ENCODE measurements around the gene PDHX. TPM values are rescaled to one million over a fixed set of nuclear protein-coding genes. Genes with fewer than 3 reads are reported as not detected.

The PDHX gene
- total RNA-seq, 1 donor from 2014 or later: 26.5 TPM

DNA sequence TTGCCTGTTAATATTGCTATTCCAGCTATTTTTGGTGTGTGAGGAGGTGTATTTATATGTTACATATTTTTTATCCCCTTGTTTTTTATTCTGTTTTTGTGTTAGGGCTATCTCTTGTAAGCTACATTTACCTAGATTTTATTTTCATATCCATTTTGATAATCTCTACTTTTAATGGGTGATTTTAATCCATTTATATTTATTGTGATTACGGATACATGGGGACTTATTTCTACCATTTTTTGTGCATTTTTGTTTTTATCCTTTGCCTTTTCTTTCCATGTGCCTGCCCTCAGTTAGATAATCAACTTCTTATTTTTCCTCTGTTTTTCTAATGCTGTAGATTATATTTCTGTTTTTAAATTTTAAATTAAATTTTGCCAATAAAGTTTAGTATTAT lies 28.3 kb downstream of the PDHX start:
- ATAC-seq: no peak

GRCh38 chr11:34948696-34949095 lies 32.3 kb downstream of the PDHX start:
- ATAC-seq (peak; percentile 61), DNase-seq (ENCODE audit: low spot score) (no peak)

More for the DNA sequence above, 28.3 kb downstream of the PDHX start:
- no peak for DNase-seq (ENCODE audit: low spot score)

- ATAC-seq (no peak), DNase-seq (ENCODE audit: low spot score) (no peak)
Measured at GRCh38 chr11:34953955-34954354, 37.5 kb downstream of the PDHX start.

- no peak for ATAC-seq
- DNase-seq (ENCODE audit: low spot score): no peak
Measured at GRCh38 chr11:34957206-34957605, 40.8 kb downstream of the PDHX start.

DNA sequence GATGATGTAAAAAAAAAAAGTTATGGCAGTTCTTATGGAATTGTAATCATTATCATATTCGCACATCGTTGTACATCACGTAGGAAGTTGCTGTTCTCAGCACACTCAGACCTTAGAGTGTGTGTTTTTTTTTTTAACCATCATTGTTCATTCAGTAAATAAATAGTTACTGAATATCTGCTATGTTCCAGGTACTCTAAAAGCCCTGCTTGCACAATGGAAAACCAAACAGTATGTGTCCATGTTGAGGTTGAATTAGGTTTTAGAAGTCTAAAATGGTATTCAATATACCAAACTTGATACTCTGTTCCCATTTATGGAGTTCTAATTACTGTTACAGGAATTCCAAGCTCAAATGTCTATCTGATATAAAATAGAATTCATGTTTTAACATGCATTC lies 41.2 kb downstream of the PDHX start:
- no peak for DNase-seq (ENCODE audit: low spot score)
- peak; percentile 64 for ATAC-seq

DNA sequence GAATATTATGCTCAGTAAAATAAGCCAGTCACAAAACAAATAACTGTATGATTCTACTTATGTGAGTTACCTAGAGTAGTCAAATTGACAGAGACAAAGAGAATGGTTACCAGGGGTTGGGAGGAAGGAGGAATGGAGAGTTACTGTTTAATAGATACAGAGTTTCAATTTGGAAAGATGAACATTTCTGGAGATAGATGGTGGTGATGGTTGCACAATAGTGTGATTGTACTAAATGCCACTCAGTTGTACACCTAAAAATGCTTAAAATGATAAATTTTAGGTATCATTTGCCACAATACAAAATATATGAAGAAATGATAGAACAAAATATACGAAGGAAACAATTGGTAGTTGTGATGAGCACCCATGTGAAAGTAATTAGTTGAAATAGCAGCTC lies 43.4 kb downstream of the PDHX start:
- DNase-seq (ENCODE audit: low spot score) (no peak), ATAC-seq (no peak)

GRCh38 chr11:34960277-34960676 lies 43.9 kb downstream of the PDHX start:
- no peak for DNase-seq (ENCODE audit: low spot score)

DNA sequence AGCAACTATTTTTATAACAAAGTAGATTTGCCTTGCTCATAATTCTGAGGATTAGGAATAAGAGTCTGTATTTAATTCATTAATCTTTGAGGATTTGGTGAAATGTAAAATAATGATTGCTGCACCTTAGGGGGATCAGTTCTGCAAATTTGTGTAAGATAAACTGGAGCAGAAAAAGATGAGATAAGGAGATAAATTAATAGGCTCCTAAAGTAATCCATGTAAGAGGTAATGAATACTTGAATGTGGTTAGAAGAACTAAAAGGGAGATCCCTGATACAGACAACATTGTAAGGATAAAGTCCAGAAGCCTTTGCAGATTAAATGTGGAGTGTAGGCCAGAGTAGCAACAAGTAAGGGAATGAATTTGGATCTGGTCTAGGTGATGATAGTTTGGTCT lies 45.6 kb downstream of the PDHX start:
- no peak for DNase-seq (ENCODE audit: low spot score)
- no peak for ATAC-seq

More at GRCh38 chr11:34960277-34960676, 43.9 kb downstream of the PDHX start:
- no peak for ATAC-seq

DNA sequence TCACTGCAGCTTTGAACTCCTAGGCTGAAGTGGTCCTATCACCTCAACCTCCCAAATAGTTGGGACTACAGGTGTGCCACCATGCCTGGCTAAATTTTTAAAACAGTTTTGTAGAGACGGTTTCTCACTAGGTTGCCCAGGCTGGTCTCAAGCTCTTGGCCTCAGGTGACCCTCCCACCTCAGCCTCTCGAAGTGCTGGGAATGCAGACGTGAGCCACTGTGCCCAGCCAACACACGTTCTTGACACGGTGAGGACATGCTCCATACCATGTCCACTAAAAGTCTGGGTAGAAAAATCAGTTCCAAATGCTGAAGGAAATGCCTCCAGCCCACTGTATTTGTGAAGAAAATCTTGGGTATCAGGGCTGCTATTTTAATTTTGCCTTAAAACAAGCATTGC lies 46.9 kb downstream of the PDHX start:
- ATAC-seq (no peak), DNase-seq (ENCODE audit: low spot score) (no peak)

DNA sequence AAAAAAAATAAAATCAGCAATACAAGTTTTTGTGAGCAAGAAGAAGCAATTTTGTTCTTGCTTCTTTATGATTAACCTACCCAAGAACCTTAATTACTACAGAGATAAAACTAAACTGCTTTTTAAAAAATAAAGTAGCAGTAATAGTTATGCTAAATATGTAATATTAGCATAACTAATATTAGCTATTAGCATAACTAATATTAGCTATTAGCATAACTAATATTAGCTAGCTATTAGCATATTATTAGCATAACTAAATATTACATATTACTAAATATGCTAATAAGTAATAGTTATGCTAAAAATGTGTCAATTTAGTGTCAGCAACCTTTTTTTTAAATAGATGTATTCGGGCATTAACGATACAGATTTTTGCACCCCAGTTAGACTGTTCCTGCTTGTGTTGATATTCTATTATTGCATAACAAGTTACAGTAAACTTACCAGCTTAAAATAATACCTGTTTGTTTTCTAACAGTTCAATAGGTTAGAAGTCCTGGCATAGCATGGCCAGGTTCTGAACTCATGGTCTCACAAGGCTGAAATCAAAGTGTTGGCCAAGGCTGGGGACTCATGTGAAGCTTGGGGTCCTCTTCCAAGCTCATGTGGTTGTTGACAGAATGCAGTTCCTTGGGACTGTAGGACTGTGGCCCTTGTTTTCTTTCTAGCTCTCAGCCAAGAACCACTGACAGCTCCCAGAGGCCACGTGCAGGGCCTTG lies 48.4 kb downstream of the PDHX start:
- no peak for DNase-seq (ENCODE audit: low spot score)
- peak; percentile 46 for ATAC-seq

GRCh38 chr11:34968862-34969261 lies 52.4 kb downstream of the PDHX start:
- DNase-seq (ENCODE audit: low spot score): no peak
- peak; percentile 74 for ATAC-seq

- DNase-seq (ENCODE audit: low spot score) (no peak), ATAC-seq (peak; percentile 68)
Measured at GRCh38 chr11:34970033-34970432, 53.6 kb downstream of the PDHX start.

GRCh38 chr11:34970480-34970879 lies 54.1 kb downstream of the PDHX start:
- ATAC-seq: peak; percentile 27
- DNase-seq (ENCODE audit: low spot score): no peak

- no peak for DNase-seq (ENCODE audit: low spot score)
- ATAC-seq: no peak
Measured at GRCh38 chr11:34971928-34972327, 55.5 kb downstream of the PDHX start.

GRCh38 chr11:34972366-34972765 lies 55.9 kb downstream of the PDHX start:
- ATAC-seq (no peak), DNase-seq (ENCODE audit: low spot score) (no peak)

DNA sequence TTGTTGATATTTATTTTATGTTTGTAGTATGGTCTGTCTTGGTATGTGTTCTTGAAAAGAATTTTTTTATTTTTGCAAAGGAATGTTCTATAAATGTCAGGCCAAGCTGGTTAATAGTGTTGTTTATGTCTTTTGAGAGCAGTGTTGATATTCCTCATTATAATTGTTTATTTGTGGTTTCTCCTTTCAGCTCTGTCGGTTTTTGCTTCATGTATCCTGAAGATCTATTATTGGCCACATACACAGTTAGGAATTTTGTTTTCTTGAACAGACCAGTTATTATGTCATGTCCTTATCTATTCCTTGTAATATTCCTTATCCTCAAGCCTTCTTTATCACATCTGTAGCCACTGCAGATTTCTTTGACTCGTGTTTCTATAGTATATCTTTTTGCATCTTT lies 56.5 kb downstream of the PDHX start:
- ATAC-seq: no peak
- no peak for DNase-seq (ENCODE audit: low spot score)

DNA sequence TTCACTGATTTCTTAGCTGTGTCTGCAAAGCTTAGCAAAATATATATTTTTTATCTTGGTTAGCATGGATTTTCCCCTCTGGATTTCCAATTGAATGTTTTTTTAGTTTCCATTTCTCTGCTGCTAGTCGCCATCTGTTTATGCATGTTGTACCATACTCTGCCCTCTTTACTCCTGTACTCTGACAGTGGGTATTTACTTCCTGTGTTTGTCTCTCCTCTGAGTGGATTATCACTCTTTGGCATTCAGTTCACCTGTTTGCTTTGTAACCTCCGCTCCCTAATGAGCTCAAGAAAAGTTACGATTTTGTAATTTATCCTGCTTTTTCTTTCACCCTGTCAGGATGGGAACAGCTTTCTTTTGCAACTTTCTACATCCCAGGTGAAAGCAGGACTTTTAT lies 59.1 kb downstream of the PDHX start:
- peak; percentile 84 for ATAC-seq
- DNase-seq (ENCODE audit: low spot score): no peak

DNA sequence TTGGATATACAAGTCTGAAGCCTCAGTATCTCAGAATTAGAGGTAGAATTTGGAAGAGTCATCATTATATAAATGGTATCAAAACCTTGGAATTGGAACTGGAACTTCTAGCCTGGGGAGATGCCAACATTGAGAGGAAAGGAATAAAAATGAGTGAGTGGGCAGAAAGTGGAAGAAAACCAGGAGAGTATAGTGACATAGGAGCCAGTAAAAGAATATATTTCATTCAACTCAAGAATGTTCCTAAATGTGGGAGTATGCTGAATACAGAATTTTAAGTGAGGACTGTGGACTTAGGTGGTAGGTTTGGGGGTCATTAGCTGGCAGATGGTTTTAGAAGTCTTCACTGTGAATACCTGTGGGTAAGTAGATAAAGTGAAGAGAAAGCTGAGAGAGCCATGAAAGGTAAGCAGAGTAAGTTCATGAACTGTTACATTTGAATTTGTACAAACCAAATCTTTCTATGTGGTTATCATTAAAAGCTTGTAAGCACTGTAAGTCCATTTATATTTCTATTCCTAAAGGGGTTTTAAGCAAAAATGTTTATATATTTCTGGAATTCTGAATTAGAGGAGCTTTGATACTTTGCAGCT lies 60.2 kb downstream of the PDHX start:
- no peak for DNase-seq (ENCODE audit: low spot score)
- no peak for ATAC-seq

- ATAC-seq (no peak), DNase-seq (ENCODE audit: low spot score) (no peak)
Measured at GRCh38 chr11:34977089-34977912, 60.9 kb downstream of the PDHX start.

GRCh38 chr11:34978236-34979191 lies 62.1 kb downstream of the PDHX start:
- DNase-seq (ENCODE audit: low spot score) (no peak), ATAC-seq (no peak)

GRCh38 chr11:34984514-34984913 lies 68.1 kb downstream of the PDHX start:
- DNase-seq (ENCODE audit: low spot score): no peak
- ATAC-seq: no peak
